T-helper 17 cell (primary cell): ENCODE measurements around the gene SEC22B. TPM values are rescaled to one million over a fixed set of nuclear protein-coding genes. Genes with fewer than 3 reads are reported as not detected.
"Not testable (repeated sequence)": the region's sequence is repeated elsewhere in the genome, so short reads cannot be mapped to it uniquely, and the experiment has no call there.

ENCODE experiments used
- ATAC-seq: fragments of 150-1000 bp; cut with Tn5 transposase; 2 replicates; pipeline ENCODE4 v1.10.0; 2021; ENCODE audit warnings: mild to moderate bottlenecking, moderate library complexity
- DNase-seq, 3 donors: peaks; one replicate each; pipeline versions ENCODE4 v3.0.0 to v3.0.0-alpha.2; 2020 to 2021
- H3K9me3 ChIP-seq: one replicate; pipeline ENCODE4 v1.7.0; 2013; ENCODE audit warnings: low read length, mild to moderate bottlenecking; ENCODE audit not compliant: control insufficient read depth, poor library complexity, severe bottlenecking
- H3K27ac Mint-ChIP-seq: one replicate; pipeline ENCODE4 v1.8.0; 2022; ENCODE audit warnings: mild to moderate bottlenecking, moderate library complexity, mixed read lengths
- H3K27me3 Mint-ChIP-seq: one replicate; pipeline ENCODE4 v1.8.0; 2022; ENCODE audit warnings: mixed read lengths
- H3K36me3 Mint-ChIP-seq: one replicate; pipeline ENCODE4 v1.8.0; 2022; ENCODE audit warnings: low read depth, mixed read lengths
- H3K4me1 Mint-ChIP-seq: one replicate; pipeline ENCODE4 v1.8.0; 2022; ENCODE audit warnings: mild to moderate bottlenecking, mixed read lengths
- H3K4me3 Mint-ChIP-seq: one replicate; pipeline ENCODE4 v1.8.0; 2022; ENCODE audit warnings: mild to moderate bottlenecking, moderate library complexity, mixed read lengths
- total RNA-seq, 4 donors: library from RNA in 2 of 4; stranded (reverse) in 2 of 4; gene quantifications; one replicate each; pipeline ENCODE4 v1.2.3 and lab custom pipeline; 2022 to 2026

Gene SEC22B
- 10 to 100 TPM; 24.2 to 28.4 TPM for total RNA-seq
- total RNA-seq (lab: John Stamatoyannopoulos, UW), result 48.1 to 74.2 reads per million in 2 donors

DNA sequence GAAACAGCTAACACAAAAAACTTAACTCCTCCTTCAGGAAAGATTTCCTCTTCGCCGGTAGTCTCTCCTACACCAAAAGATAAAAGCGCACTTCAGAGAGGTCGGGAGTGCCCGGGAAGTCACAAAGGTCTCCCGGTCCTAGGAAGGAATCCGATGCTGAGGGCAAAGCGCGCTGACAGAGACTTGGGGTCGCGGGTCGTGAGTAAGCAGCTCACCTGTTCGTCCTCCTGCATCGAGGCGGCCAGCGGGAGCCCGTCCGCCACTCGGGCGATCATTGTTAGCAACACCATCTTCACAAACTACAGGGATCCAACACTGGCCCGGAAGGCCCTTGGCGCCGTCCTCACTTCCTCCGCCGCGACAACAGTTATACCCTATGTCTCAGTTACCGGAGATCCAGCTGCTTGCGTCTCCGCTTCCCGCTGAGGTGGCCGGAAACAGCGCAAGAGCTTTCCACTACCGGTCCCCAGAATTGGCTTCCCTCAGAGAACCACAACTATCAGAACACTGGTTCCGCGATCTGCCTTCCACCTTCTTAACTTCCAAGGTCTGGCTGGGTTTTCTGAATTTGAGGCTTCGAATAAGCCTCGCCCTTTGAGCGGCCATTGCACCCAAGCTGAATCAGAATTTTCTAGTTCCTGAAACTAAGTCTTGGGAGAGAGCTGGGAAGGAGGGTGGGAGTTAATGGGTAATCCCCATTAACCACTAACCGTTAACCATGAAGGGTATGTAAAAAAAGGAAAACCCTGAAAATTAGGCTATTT is at the start of gene SEC22B:
TSS of gene SEC22B (minus strand) at position 429 of the 764 bp plus-strand sequence. CDS start at position 290, 139 bp downstream.
- Mint-ChIP-seq H3K27ac (peak within 1 kb of the TSS; percentile 99), H3K4me1 (peaks cover 11% of the 10 kb centered on the region), H3K36me3 (peaks cover 5% of the 10 kb centered on the region), H3K27me3 (no peaks in the 10 kb centered on the region), H3K4me3 (peak within 1 kb of the TSS; percentile 99)
- peak; percentile 99 for ATAC-seq
- DNase-seq, result peak; percentile 69 to 81 (median 80)
- H3K9me3 ChIP-seq, result no peaks in the 10 kb centered on the region

- not testable (repeated sequence) for ATAC-seq, H3K4me1 Mint-ChIP-seq, DNase-seq, H3K27me3 Mint-ChIP-seq, H3K9me3 ChIP-seq, H3K4me3 Mint-ChIP-seq, H3K27ac Mint-ChIP-seq, H3K36me3 Mint-ChIP-seq
These were observed 41.6 kb upstream of the SEC22B start for GRCh38 chr1:120217933-120218332.

DNA sequence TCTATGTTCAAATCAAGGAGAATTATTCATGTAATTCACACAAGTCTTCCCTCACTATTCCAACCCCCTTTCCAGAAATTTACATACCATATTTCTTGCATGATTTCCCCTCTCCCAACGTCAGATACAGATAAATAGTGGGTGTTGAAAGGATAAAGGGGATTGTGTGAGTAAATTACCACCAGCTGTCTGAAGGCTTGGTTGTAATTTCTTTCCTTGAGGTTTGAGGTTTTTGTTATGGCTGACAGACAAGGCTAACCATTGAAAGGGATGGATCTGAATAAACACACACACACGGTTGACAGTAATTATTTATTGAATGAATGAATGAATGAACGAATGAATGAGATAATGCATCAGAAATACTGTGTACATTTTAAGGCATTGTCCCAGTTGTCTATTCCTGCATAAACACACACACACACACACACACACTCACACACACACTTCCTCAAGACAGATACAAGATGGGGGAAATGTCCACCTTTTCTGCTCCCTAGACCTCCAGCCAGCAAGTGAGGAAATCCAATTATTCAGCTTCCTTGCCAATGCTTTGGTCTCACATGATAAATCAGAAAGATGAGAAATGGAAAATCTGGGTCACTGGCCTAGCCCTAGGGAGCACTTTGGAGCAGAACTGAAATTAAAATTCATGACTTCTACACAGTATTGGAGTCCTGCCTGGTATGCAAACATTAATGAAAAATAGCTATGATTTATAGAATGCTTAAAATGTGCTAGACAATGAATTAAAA is 41.0 kb upstream of the SEC22B start:
- H3K4me1 Mint-ChIP-seq, H3K27ac Mint-ChIP-seq, ATAC-seq, H3K4me3 Mint-ChIP-seq, H3K9me3 ChIP-seq, DNase-seq, H3K36me3 Mint-ChIP-seq, H3K27me3 Mint-ChIP-seq: not testable (repeated sequence)

GRCh38 chr1:120213606-120214005 is 37.3 kb upstream of the SEC22B start:
- H3K9me3 ChIP-seq, DNase-seq, H3K27ac Mint-ChIP-seq, H3K4me3 Mint-ChIP-seq, H3K36me3 Mint-ChIP-seq, H3K27me3 Mint-ChIP-seq, H3K4me1 Mint-ChIP-seq: not testable (repeated sequence)
- ATAC-seq, result peak; percentile 68

GRCh38 chr1:120210754-120211153 is 34.4 kb upstream of the SEC22B start:
- not testable (repeated sequence) for DNase-seq, H3K27me3 Mint-ChIP-seq, H3K4me3 Mint-ChIP-seq, ATAC-seq, H3K27ac Mint-ChIP-seq, H3K9me3 ChIP-seq, H3K36me3 Mint-ChIP-seq, H3K4me1 Mint-ChIP-seq

DNA sequence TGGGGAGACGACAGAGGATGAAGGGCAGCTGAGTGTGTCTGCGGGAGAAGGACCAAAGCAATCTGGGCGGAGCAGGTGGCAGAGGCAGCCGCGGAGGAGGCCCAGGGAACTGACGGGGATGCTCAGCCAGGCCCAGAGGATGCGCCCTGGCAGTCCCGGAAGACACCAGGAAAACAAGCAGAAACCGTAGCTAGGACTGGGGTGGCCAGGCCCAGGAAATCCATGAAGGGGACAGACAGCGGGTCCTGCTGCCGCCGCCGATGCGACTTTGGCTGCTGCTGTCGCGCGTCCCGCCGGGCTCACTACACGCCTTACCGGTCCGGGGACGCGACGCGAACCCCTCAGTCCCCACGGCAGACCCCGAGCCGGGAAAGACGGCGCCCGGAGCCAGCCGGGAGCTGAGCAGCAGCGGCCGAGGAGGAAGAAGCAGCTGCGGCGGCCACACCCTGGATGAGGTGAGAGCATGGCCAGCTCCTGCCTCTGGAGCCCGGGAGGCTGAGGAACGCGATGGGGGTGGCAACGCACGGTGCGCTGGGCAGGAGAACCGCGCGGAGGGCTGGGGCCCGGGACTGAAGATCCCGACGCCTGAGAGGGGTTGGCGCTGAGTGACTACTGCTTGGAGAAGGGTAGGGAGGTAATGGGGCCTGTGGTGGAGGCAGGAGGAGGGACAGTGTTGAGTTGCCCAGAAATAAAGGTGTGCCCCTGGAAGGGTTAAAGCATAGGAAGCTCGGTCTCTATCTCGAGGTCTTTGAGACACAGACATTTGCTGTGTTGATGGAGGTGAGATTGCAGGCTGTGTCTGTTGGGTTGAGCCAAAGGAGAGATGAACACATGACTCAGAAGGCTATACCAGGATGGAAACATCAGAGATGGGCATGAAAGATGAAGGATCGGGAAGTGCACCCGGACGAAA is 20.8 kb upstream of the SEC22B start:
- peak overlapping the region; percentile 58 for H3K4me3 Mint-ChIP-seq
- not testable (repeated sequence) for DNase-seq, H3K27me3 Mint-ChIP-seq, H3K36me3 Mint-ChIP-seq, H3K9me3 ChIP-seq, H3K27ac Mint-ChIP-seq, H3K4me1 Mint-ChIP-seq
- peak; percentile 27 for ATAC-seq

DNA sequence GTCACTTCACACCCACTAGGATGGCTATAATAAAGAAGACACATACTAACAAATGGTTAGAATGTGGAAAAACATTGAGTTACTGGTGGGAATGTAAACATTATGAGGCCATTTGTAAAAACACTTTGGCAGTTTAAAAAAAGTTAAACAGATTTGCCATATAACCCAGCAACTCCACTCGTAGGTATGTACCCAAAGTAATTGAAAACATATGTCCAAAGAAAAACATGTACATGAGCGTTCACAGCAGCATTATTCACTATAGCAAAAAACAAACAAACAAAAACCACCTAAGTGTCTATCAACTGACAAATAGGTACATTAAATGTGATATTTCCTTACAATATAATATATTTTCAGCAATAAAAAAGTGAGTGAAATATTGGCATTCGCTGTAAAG is 12.3 kb upstream of the SEC22B start:
- not testable (repeated sequence) for H3K36me3 Mint-ChIP-seq, DNase-seq, H3K4me3 Mint-ChIP-seq, ATAC-seq, H3K27me3 Mint-ChIP-seq, H3K4me1 Mint-ChIP-seq, H3K27ac Mint-ChIP-seq, H3K9me3 ChIP-seq

DNA sequence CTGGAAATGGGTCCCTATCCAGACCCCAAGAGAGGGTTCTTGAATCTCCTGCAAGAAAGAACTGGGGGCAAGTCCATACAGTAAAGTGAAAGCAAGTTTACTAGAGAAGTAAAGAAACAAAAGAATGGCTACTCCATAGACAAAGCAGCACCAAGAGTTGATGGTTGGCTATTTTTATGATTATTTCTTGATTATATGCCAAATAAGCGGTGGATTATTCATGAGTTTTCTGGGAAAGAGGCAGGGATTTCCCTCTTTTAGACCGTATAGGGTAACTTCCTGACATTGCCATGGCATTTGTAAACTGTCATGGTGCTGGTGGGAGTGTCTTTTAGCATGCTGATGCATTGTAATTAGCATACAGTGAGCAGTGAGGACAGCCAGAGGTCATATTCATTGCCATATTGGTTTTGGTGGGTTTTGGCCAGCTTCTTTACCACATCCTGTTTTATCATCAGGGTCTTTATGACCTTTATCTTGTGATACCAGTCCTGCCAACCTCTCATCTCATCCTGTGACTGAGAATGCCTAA is 5.9 kb upstream of the SEC22B start:
- not testable (repeated sequence) for ATAC-seq, H3K27ac Mint-ChIP-seq, H3K27me3 Mint-ChIP-seq, H3K4me1 Mint-ChIP-seq, H3K36me3 Mint-ChIP-seq, H3K4me3 Mint-ChIP-seq, H3K9me3 ChIP-seq, DNase-seq

DNA sequence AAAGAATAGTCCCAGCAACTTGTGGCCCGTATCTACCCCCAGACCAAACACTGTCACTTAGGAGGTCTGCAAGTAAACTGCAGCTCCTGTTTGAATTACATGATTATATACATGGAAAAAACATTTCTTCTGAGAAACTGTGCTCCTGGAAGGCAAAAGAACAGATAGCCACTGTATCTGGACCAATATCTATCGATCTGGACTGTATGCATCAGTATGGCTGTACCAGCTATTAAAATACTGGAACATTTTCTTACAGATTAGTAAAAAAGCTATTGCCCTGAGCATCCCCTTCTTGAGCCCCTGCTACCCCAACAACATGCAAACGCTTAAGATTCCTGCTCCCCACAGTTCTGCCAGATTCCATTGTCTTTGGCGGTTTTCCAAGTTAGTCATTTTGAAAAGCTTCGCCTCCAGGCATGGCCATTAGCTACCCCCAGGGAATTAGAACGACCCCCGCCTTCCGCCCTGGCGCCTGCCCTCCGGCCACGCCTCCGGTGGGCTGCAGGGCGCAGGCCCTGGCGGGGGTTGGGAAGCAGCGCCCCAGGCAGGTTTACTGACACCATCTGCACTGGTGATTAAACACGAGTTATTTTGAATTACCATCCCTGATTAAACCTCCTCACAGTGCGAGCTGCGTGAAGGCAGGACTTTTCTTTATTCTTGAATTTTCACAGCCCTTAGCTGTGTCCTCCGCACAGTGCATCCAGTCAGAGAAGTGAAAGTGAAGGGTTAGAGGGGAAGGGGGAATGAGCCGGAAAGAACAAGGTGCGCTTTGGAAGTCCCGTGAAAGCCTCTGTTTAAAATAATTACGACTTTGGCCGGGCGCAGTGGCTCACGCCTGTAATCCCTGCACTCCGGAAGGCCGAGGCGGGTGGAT is 3.7 kb upstream of the SEC22B start:
- H3K4me3 Mint-ChIP-seq, ATAC-seq, H3K27me3 Mint-ChIP-seq, DNase-seq, H3K36me3 Mint-ChIP-seq, H3K27ac Mint-ChIP-seq, H3K9me3 ChIP-seq: not testable (repeated sequence)
- peaks cover 11% of the 10 kb centered on the region for H3K4me1 Mint-ChIP-seq

DNA sequence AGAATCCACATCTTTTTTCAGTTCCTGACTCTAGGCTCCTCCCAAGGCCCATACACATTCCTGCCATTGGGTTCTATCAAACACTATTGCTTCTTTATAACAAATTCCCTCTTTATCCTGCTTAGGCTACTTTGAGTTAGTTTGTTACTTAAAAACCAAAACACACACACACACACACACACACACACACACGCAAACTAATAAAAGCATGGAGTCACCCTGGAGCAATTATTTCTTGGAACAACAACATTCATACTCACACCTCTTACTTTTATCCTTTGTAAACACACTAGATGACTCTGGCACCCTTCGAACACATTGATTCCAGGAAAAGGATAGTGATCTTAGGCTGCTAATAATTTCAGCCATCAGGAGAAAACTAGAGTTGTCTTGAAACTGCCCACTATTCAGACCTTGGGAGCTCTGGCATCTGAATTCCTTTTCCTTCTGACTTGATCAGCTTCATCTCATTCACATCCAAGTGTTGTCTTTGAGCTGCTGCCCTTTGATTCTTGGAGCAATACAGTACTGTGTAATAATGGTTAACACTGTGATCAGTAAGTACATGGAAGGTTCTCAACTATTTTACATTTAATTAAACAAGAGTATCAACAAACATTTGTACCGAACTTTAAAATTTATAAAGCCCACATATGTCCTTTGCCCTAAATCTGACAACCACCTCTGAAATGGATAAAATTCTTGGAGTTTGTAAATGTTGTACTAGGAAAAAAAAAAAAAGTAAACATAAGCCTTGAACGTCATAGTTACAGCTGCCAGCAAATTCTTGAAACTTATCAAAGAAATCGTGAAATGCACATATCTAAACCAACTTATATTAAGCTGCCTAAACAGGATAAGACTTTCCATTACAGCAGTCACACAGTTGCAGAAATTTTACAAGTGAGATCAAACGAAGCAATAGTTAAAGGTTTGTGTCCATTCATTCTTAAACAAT is 2.8 kb upstream of the SEC22B start:
- Mint-ChIP-seq H3K36me3 (peaks cover 5% of the 10 kb centered on the region), H3K27ac (no peak overlapping the region), H3K27me3 (no peaks in the 10 kb centered on the region), H3K4me3 (no peak overlapping the region), H3K4me1 (peaks cover 11% of the 10 kb centered on the region)
- DNase-seq, result no peak
- ATAC-seq, result no peak
- H3K9me3 ChIP-seq, result no peaks in the 10 kb centered on the region

GRCh38 chr1:120178058-120178457 is 1.7 kb upstream of the SEC22B start:
- not testable (repeated sequence) for H3K27me3 Mint-ChIP-seq, H3K9me3 ChIP-seq, H3K4me3 Mint-ChIP-seq, ATAC-seq, H3K36me3 Mint-ChIP-seq, DNase-seq
- peak overlapping the region; percentile 99 for H3K27ac Mint-ChIP-seq
- H3K4me1 Mint-ChIP-seq, result peaks cover 11% of the 10 kb centered on the region
